Stimulated activated CD4-positive, alpha-beta T cell treated with anti-CD3 and anti-CD28 coated beads, TNF-alpha, amount 100 ng/mL, for 48 hours (primary cell): ENCODE measurements around the gene ST6GAL1.
"Not testable (repeated sequence)": the region's sequence is repeated elsewhere in the genome, so short reads cannot be mapped to it uniquely, and the experiment has no call there.

ENCODE experiments used
- DNase-seq, 3 donors: peaks; one replicate each; pipeline ENCODE4 v3.0.0-alpha.2; 2020; ENCODE audit warnings: low read depth in 3 of 3

The ST6GAL1 gene

DNA sequence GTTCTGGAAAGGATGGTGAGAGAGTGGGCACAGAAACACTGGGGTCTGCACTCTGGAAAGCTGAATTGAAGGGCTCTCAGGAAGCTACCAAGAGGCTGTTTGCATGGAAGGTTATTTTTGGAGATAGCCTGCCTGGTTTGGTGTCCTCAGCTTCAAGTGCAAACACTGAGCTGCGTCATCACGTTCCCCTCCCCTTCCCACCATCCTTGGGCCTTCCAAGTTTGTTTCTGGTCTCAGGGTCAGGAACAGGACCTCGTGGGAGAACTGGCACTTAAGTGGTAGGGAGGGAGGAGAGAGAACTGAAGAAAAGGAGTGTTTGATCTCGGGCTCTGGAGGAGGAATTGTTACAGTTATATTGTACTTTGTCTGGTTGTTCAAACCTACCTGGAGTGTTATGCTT, 10.6 kb downstream of the ST6GAL1 start:
- no peak for DNase-seq

DNA sequence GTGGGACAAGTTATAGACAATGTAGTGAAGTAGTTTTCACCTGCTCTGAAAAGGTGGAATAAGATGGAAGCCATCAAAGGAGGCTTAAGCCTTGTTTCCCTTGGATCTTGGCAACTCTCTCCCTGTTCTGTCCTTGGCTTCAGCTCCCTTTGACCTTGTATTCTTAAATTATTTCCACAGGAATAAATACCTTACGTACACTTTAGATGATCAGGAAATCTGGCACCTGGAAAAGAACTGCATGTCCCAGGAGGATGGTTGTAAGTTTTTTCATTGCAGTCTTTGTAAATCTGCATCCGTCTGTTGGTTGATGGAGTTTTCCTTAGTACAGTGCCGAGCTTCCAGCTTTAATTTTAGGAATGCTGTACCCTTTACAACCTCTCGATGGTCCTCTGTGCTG, 11.8 kb downstream of the ST6GAL1 start:
- DNase-seq = no peak

DNA sequence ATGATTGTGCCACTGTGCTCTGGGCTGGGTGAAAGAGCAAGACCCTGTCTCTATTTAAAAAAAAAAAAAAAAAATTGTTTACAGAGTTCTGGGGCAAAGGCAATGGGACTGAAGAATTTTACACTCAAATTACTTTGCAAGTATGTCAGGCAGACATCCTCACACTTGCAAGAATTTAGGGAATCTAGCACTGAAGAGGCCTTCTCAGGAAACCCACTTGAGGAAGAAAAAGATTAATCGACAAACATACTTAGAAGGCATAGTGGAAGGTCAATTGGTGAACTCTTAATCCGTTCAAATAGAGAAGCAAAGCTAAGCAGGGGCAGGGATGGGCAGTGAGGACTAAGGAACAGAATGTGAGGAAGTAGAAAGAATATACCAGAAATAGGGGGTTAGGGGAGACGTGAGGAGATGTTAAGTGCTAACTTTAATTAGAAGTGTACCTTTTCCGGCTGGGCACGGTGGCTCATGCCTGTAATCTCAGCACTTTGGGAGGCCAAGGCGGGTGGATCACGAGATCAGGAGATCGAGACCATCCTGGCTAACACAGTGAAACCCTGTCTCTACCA, 15.0 kb downstream of the ST6GAL1 start:
- DNase-seq = no peak

DNA sequence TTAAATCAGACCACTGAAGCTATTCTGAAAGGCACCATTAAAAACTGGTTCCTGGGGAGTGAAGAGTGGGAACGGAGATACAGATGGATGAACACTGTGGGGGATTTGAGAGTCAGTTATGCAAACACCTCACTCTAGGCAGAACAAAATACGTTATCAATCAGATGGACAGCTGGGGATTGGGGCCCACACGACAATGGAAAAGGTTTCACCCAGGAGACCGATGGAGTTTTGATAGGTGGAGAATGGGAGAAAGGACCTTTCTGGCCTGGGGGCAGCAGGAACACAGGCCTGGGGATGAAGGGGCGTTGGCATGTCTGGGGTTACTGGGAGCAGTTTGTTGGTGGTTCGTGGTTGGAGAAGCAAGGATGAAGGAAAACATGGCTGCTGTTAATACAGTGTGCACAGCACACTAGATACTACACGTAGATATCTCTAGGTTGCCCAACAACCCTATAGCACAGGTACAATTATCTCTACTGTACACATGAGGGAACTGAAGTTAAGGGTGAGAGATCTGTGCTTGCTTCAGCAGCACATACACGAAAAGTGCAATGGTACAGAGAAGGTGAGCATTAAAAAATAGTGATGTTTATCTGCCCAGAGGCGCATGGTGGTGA, 16.5 kb downstream of the ST6GAL1 start:
- DNase-seq = no peak

DNA sequence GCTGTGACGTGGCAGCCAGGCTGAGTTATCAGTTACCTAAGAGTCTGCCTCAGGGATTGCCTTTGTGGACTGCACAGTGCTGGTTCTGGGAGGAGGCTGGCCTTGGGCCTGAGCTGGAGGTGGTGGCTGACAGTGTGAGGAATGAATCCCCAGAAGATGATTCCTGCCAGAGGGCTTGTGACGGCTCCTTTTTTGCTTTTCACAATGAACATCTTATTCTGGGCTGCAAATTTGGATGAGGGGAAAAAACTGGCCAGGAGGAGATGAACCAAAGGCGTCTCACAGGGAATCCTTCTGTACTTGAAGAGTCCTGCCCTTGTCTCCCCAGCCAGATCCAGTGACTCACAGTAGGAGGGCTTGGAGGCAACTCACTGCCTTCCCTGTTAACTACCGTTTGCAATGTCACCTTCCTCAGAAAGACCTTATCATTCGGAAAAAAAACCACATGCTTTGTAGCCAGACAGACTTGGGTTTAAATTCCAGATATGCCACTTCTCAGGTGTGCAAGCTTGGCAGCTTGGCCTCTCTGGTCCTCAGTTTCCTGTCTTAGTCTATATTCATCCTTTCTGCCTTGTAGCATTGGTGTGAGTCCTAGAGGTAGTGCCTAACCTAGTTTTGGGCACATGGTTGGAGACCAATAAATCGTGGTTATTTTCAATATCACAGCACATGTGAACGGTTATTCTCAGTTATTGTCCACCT, 19.1 kb downstream of the ST6GAL1 start:
- DNase-seq = no peak

DNA sequence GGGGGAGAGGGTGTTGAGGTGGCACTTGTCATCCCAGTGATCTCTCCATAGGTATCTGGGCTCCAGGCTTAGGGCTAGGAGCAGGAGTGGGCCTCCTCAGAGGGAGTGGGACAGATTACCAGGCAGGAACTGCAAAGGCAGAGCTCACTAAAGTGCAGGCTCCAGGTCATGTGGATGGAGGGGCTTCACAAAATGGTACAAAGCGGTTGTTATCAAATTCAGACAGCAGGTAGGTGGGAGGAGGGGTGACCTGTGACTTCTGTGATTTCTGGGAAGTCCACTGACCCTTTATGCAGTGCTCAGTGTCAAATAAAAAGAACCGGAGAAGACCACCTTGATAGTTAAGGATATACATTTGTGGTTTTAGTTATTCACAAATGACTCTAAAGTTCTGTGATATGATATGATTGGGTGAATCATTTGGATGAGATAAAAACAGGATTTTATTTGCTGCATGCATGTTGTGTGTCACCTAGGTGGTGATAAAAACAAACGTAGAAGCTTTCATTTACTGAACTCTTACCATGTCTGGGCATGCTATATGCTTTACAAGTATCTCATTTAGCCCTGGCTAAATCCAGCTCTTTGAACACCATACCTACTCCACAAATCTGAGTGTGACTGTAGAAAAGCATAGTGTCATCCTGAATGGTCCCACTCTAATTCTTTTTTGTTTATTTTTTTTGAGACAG, 20.2 kb downstream of the ST6GAL1 start:
- DNase-seq = no peak

DNA sequence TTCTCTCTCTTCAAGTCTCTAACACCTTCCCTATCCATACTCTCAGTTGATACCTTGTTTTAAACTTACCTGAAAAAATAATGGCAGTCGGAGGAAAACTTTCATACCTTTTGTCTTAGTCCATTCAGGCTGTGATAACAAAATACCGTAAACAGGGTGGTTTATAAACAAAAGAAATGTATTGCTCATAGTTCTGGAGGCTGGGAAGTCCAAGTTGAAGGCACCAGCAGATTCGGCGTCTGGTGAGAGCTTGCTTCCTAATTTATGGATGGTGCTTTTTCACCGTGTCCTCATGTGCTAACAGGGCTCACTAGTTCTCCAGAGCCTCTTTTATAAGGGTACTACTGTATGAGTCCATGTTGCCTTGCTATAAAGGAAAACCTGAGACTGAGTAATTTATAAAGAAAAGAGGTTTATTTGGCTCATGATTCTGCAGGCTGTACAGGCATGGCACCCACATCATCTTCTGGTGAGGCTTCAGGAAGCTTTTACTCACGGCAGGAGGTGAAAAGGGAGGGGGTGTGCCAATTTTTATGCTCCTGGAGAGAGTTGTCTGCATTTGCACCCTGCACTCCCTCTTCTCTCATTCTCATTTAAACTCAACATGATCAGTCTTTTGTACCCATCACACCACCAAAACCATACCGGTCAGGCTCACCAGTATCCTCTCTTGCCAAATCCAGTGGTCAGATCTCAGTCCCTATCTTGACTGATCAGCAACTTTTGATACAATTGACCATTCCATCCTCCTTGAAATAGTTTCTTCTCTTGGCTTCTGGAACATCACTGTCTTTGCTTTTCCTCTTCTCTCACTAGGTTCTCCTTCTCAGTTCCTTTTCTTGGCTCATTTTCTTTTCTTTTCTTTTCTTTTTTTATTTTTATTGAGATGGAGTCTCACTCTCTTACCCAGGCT, 21.6 kb downstream of the ST6GAL1 start:
- DNase-seq = no peak

DNA sequence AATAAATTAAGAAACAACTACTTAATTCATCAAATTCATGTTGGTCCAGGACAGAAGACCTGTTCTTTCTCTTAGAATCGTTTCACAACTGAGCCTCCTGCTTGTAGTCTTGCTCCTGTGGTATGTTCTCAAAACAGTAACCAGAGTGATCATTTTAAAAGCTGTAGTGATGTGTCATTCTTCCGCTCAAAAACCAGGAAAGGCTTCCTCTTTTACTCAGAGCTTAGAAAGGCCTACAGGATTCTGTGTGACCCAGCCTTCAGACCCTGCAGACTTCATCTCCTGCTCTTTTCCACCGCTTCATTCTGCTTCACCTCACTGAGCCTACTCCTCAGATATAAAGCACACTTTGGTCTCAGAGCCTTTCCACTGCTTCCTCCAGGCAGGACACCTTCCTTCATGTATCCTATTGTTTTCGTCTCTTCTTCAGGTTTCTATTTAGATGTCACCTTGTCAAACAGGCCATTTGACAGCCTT, 22.7 kb downstream of the ST6GAL1 start:
- DNase-seq = no peak

DNA sequence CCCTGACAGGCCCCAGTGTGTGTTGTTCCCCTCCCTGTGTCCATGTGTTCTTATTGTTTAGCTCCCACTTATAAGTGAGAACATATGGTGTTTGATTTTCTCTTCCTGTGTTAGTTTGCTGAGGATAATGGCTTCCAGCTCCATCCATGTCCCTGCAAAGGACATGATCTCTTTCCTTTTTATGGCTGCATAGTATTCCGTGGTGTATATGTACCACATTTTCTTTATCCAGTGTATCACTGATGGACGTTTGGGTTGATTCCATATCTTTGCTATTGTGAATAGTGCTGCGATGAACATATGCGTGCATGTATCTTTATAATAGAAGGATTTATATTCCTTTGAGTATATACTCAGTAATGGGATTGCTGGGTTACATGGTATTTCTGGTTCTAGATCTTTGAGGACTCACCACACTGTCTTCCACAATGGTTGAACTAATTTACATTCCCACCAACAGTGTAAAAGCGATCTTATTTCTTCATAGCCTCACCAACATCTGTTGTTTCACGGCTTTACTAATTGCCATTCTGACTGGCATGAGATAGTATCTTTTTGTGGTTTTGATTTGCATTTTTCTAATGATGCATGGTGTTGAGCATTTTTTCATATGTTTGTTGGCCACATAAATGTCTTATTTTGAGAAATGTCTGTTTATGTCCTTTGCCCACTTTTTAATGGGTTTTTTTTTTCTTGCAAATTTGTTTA, 23.8 kb downstream of the ST6GAL1 start:
- not testable (repeated sequence) for DNase-seq

DNA sequence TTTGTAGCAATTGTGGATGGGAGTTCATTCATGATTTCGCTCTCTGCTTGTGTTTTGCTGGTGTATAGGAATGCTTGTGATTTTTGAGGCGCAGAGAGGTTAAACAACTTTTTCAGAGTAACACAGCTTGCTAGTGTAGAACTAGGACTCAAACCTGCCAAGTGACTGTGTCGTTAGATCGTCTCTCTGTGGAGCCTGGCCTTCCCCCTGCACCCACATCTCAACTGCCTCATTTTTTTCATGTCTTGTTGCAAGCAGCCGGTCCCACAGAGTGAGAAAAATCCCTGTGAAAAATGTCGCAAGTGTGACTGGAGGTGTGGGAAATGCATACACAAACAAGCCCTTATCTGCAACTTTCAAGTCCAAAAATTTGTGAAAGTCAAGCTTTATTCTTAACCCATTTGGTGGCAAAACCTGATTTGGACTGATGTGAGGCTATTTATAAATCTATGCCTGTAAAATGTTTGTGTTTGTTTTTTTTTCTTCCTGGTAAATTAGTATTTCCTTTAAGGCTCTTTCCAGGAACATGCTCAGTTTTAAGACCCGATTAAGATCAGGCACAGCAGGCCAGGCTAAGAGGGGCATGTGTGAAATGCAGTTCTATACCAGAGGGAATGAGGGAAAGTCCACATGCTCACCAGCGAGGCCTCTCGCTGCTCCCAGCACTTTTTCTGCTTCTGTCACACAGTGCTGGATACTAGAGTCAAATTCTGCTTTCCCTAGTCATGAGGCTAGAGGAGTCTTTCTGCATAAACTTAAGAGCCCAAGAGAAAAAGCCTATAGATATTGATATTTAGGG, 25.8 kb downstream of the ST6GAL1 start:
- DNase-seq = no peak

DNA sequence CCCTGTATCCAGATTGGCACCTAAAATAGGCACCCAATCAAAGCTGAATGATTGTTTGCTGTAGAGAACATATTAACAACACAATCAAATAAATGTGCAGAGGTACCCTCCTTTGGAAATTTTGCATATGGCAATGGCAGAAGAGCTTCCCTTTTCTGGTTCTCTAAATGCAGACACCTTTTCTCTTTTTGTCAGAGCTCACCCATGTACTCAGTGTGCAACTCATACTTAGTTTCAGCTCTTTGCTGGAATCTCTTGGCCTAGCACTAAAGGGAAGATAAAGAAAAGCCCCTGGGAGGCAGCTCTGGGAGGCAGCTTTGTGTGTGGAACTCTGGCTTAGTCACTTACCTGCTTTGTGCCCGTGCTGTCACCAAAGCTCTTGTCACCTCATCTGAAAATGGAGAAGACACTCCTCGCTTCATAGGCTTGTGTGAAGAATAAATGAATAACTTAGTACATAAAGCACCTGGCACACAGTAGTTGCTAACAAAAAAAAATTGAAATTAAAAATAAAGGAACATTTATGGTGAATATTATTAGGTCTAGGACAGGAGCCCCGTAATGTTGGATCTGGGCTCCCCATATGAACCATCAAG, 28.8 kb downstream of the ST6GAL1 start:
- no peak for DNase-seq

DNA sequence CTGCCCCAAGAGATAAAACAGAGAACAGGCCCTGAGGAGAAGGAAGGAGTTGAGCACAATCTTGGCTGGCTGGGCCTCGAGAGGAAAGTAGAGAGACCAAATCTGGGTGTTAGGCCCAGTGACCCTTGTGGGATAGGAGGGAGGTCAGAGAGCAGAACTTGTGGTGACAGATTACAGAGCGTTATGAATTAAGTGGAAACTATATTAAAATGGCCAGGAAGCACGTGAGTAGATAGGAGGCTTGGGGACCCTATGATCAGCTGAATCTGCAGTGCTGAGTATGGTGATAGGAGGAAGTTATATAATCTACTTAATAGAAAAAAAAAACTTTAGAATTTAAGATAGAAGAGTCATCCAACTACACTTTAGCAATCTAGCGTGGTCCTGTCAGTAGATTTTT, 30.0 kb downstream of the ST6GAL1 start:
- DNase-seq = no peak

DNA sequence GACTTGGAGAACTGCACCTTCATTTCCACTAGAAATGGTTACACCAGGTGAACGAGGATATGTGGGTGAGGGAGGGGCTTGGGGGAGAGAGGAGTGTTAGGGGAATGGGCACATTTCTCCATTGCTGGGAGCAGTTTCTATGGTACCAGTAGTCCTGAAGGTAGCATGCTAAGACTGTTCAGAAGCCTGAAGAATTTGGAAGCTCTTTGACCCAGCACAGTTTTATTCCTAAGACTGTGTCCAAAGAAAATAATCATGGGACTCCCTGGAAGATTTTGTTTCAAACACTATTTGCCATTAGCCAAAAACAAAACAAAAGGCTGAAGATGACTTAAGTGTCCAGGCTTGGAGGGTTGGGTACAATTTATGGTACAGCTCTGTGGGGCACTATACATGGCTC, 32.1 kb downstream of the ST6GAL1 start:
- no peak for DNase-seq

DNA sequence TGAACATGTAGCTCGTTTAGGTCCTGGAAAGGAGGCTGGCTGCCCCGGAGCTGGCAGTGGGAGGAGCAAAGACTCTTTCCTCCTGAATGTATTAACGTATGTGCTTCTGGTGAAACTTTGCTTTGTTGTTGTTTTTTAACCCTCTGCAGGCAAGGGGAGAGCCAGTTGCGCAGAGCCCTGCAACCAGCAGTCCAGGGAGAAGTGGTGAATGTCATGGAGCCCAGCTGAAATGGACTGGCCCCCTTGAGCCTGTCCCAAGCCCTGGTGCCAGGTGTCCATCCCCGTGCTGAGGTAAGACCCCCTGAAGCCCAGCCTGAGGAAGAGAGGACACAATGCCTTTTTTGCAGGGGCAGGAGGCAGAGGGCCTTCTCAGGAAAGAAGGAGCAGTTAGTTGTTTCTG, 33.3 kb downstream of the ST6GAL1 start:
- no peak for DNase-seq

DNA sequence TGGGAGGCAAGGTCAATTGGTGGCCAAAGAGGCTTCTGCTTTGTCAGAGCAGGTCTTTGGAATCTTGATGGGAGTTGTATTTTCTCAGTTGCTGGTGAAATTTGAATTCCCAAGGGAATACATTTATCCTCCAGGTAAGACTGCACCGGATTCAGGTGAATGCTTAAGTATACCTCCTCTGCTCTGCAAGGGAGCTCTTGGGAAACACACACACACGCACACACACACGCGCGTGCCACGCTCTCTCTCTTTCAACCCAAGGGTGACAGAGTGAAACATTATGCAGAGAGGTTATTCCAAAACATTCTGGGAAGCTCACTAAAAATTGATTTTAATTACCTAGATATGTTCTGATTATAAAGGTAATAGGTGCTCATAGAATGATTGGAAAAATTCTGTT, 33.7 kb downstream of the ST6GAL1 start:
- DNase-seq = no peak

DNA sequence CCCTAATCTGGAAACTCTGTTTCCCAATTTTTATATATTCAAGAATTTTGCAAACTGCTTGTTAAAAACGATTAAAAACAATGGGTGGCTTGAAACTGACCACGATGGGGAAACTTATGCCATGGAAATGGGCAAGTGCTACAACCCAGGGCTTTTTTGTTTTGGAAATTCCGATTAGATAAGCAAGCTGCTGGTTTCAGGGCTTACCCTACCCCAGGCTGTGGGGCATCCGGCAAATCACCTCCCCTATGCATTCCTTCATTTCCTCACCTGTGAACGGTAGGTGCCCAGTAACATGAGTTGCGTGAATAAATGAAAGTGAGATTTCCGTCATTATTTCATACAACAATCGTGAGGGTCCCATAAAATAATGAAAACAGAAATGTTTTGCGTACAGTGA, 34.3 kb downstream of the ST6GAL1 start:
- DNase-seq = no peak

DNA sequence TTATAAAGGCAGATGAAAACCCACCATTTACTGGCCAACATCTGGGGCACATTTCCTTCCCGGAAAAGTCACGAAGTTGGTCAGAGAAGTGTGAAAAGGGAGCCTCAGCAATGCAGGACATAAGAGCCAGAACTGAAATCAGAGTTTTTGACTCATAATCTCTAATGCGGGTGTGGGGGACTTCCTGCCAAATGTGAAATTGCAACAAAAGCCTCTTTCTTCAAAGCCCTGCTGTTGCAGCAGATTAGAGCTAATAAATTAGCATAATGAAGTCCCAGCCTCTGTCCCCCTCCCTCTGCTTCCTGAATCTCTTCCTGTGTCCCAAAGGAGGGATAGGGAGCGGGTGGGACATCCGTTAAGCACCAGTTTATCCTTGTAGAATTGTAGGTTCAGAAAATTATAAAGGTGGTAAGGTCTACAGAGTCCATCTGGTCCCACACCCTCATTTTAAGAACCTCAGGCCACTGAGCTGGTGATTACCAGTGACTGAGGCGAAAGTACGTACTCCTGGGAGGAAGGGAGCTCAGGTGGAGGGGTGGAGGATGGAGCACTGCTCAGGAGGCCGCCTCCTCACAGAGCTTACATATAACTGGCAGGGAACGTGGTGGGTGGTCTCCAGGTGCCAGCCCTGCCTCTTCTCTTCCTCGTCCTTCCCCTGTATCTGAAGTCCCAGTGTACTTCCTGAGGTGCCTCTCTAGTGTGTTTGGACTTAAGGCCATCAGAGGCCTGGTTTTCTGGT, 35.0 kb downstream of the ST6GAL1 start:
- no peak for DNase-seq

DNA sequence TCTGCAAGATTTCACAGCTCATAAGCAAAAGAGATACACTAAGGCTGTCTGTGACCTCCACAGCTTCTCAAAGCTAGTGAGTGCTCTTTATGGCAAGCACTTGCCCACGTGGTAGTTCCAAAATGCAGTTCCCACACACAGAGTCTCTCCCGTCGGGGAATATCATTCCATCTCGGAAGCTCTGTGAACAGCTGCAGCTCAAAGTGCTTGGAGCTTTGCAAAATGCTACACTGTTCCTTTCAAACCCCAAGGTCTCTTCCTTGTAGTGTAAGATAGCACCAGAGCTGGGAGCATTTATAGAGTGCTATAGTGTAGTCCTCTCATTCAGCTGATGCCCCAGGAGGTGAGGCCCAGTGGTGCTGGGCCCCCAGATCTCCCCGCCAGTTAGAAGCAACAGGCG, 36.1 kb downstream of the ST6GAL1 start:
- DNase-seq = no peak

DNA sequence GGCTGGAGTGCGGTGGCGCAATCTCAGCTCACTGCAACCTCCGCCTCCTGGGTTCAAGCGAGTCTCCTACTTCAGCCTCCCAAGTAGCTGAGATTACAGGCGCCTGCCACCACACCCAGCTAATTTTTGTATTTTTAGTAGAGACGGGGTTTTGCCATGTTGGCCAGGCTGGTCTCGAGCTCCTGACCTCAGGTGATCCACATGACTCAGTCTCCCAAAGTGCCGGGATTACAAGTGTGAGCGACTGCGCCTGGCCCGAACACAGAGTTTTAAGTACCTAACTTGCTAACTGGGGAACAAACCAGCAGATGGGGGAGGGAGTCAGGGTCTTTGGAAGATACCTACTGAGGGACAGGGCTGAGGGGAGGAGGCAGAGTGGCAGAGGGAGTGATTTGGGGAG, 36.9 kb downstream of the ST6GAL1 start:
- DNase-seq = not testable (repeated sequence)
